ENCODE data around the gene INTS14. TPM values are rescaled to one million over a fixed set of nuclear protein-coding genes. Genes with fewer than 3 reads are reported as not detected.

Gene INTS14
- total and polyA plus RNA-seq, 4 donors: 14.8 to 38.2 (median 28.8) TPM

DNA sequence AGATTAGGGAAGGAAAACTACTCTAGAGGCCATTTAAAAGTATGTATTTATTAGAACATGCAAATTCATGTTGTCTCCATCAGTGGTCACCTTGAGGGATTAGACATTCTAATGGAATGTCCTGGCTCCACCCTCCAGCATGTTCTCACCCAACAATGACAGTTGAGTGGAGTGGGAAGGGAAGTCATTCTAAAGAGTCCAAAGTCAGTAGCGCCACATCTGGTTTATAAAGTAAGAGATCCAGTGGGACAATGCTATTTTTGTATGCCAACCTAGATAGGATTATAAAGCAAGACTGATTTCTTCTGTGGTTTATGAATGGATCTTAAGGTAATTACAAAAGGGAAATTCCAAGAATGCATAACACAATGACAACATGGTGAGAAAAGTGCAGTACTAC, 44.1 kb upstream of the INTS14 start:
- no peak overlapping the region for H3K27ac ChIP-seq (ENCODE audit: low read depth in 1 of 2, low read length in 1 of 2)
- no peak for TF ChIP-seq CTCF (IDR thresholded peaks at IDR 0.05; ENCODE audit: control extremely low read depth, extremely low read depth)
- peaks cover 2 to 25% (median 9%) of the 10 kb centered on the region in 4 donors for H3K36me3 ChIP-seq (ENCODE audit: control insufficient read depth in 4 of 4, insufficient read depth in 4 of 4, low read length in 4 of 4)
- no peak for ATAC-seq (ENCODE audit: insufficient read depth, low FRiP score)
- H3K4me3 ChIP-seq: no peak overlapping the region
- H3K9ac ChIP-seq (ENCODE audit: insufficient read depth in 1 of 2, low read length in 2 of 2): no peak overlapping the region
- H3K9me3 ChIP-seq (ENCODE audit: control insufficient read depth in 4 of 4, insufficient read depth in 3 of 4, low read length in 3 of 4): no peaks in the 10 kb centered on the region
- DNase-seq: no peak
- 88% methylated on average over 1 of the region's 1 CpG for WGBS, 2 donors
- no peaks in the 10 kb centered on the region for H3K27me3 ChIP-seq (ENCODE audit: control insufficient read depth in 3 of 3, insufficient read depth in 3 of 3, low read length in 2 of 3)
- peaks cover 0 to 5% (median 0%) of the 10 kb centered on the region in 5 donors for H3K4me1 ChIP-seq (ENCODE audit: control insufficient read depth in 5 of 5, insufficient read depth in 5 of 5, low read length in 5 of 5)

GRCh38 chr15:65653801-65654521, 43.0 kb upstream of the INTS14 start:
- WGBS, 2 donors: 92 to 95% methylated on average over 5 of the region's 5 CpGs
- no peak for DNase-seq
- H3K9ac ChIP-seq (ENCODE audit: insufficient read depth in 1 of 2, low read length in 2 of 2): no peak overlapping the region
- H3K4me3 ChIP-seq: no peak overlapping the region
- peaks cover 0 to 26% (median 9%) of the 10 kb centered on the region in 4 donors for H3K36me3 ChIP-seq (ENCODE audit: control insufficient read depth in 4 of 4, insufficient read depth in 4 of 4, low read length in 4 of 4)
- no peak overlapping the region for H3K27ac ChIP-seq (ENCODE audit: low read depth in 1 of 2, low read length in 1 of 2)
- H3K9me3 ChIP-seq (ENCODE audit: control insufficient read depth in 4 of 4, insufficient read depth in 3 of 4, low read length in 3 of 4): no peaks in the 10 kb centered on the region
- H3K27me3 ChIP-seq (ENCODE audit: control insufficient read depth in 3 of 3, insufficient read depth in 3 of 3, low read length in 2 of 3): no peaks in the 10 kb centered on the region
- peaks cover 0 to 5% (median 0%) of the 10 kb centered on the region in 5 donors for H3K4me1 ChIP-seq (ENCODE audit: control insufficient read depth in 5 of 5, insufficient read depth in 5 of 5, low read length in 5 of 5)
- TF ChIP-seq CTCF (IDR thresholded peaks at IDR 0.05; ENCODE audit: control extremely low read depth, extremely low read depth): no peak
- ATAC-seq (ENCODE audit: insufficient read depth, low FRiP score): no peak

DNA sequence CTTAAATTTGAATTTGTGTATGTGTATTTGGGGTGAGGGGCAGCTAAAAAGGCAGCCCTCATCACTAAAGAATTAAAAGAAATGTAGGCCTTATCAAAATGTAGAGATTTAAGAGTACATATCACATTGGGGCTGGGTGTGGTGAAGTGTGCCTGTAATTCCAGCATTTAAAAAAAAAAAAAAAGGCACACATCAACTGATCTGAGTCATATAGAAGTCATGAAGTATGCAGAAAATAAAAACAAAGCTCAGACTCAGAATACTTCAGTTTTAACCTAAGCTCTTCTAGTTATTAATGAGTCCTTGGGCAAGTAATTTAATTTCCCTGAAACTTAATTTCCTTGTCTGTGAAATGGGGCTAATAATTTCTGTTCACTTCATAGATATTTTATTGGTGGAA, 42.4 kb upstream of the INTS14 start:
- Histone ChIP-seq H3K36me3 (ENCODE audit: control insufficient read depth in 4 of 4, insufficient read depth in 4 of 4, low read length in 4 of 4) (peaks cover 0 to 26% (median 9%) of the 10 kb centered on the region in 4 donors), H3K27ac (ENCODE audit: low read depth in 1 of 2, low read length in 1 of 2) (no peak overlapping the region)
- DNase-seq: no peak

More for the DNA sequence above, 42.4 kb upstream of the INTS14 start:
- no peaks in the 10 kb centered on the region for H3K27me3 ChIP-seq (ENCODE audit: control insufficient read depth in 3 of 3, insufficient read depth in 3 of 3, low read length in 2 of 3)
- H3K9me3 ChIP-seq (ENCODE audit: control insufficient read depth in 4 of 4, insufficient read depth in 3 of 4, low read length in 3 of 4): no peaks in the 10 kb centered on the region
- no peak overlapping the region for H3K9ac ChIP-seq (ENCODE audit: insufficient read depth in 1 of 2, low read length in 2 of 2)
- no peak overlapping the region for H3K4me3 ChIP-seq
- TF ChIP-seq CTCF (IDR thresholded peaks at IDR 0.05; ENCODE audit: control extremely low read depth, extremely low read depth): no peak
- no peak for ATAC-seq (ENCODE audit: insufficient read depth, low FRiP score)
- H3K4me1 ChIP-seq (ENCODE audit: control insufficient read depth in 5 of 5, insufficient read depth in 5 of 5, low read length in 5 of 5): peaks cover 0 to 5% (median 0%) of the 10 kb centered on the region in 5 donors

All from lung (tissue), 12 donors.